Activated CD4-positive, alpha-beta T cell treated with anti-CD3 and anti-CD28 coated beads, Interleukin-2, amount 50 U/mL, for 1 hour (primary cell): ENCODE measurements around the gene C4orf36.
"Not testable (repeated sequence)": the region's sequence is repeated elsewhere in the genome, so short reads cannot be mapped to it uniquely, and the experiment has no call there.

Experiments
- DNase-seq: peaks from one replicate; pipeline ENCODE4 v3.0.0-alpha.2; 2020

C4orf36 gene

DNA sequence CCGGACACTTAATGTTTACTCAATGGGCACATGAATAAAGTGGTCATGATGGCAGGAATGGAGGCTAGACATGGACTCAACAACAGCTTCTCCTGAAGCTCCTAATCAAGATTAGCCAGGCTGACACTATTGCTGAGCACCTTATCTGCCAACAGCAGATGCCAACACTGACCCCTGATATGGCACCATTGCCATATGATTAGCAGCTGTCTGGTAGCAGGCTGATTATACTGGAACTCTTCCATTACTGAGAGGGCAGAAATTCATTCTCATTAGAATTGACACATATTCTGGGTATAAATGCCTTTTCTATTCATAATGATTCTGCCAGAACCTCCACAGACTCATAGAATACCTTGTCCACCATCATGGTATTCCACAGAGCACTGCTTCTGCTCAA is 24.2 kb upstream of the C4orf36 start:
- no peak for DNase-seq

DNA sequence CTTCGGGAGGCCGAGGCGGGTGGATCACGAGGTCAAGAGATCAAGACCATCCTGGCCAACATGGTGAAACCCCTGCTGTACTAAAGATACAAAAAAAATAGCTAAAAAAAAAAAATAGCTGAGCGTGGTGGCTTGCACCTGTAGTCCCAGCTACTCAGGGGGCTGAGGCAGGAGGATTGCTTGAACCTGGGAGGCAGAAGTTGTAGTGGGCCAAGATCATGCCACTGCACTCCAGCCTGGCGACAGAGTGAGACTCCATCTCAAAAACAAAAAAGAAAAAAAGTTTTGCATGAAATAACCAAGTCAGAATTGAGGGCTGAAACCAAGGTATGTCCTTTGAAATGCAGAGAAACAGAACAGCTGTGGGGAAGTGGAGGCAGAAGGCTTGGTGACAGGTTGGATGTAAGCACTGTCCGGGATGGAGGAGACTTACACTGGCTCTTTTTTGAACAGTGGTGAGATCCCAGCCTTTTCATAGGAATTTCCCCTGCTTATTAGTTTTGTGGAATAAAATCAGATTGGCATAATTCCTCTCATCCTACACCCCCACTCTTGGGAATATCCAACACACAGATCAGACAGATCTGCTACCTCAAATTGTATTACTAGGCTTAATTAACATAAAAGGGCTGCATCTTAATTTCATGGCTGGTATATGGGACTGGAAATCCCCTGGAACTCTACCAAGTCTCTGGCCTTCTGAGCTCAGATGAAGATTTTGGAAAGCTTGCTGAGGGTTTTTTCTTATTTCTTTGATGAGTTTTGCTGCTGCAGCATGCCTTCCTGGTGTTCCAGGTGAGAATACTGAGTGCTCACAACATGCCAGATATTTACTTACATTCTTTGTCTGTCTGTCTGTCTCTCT is 18.8 kb upstream of the C4orf36 start:
- no peak for DNase-seq

DNA sequence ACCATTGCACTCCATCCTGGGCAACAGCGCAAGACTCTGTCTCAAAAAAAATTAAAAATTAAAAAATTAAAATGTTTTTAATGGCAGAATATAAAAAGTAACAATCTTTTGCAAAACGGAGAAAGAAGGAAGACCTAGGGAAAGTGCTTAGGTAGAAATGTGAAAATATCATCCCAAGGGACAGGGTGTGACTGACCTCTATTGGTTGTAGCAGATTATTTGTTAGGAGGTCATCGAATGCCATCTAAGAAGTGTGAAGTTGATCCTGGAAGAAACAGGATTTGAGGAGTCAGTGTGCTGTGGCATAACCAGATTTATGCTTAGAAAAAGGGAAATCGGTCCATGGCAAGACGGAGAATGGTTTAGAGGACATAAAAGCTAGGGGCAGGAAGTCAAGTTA is 18.1 kb upstream of the C4orf36 start:
- no peak for DNase-seq

DNA sequence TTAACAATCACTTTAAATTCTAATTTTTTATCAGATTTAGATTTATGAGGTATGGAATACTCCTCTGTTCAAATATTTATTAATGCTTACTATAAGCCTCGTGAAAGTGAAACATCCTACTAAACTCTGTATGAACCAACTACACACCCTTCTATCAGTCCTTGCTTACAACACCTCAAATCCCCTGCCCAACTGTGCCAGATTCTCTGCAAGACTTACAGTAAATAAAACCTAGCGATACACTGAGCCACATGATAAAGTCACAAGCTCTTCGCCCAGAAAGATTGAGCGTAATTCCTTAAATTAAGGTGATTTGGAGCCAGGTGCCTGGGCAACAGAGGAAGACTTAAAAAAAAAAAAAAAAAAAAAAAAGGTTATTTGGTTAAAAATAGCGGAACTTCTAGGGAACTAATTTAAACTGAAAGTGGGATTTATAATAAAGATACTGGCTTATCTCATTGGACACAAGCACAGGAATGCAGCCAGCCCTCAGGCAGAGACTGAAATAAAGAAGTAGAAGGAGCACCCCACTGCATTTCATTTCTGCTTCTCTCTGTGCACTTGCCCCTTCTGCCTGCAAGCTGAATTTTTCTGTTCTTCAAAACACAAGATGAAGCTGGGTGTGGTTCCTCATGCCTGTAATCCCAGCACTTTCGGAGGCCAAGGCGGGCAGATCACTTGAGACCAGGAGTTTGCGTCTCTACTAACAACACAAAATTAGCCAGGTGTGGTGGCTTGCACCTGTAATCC is 17.5 kb upstream of the C4orf36 start:
- no peak for DNase-seq

DNA sequence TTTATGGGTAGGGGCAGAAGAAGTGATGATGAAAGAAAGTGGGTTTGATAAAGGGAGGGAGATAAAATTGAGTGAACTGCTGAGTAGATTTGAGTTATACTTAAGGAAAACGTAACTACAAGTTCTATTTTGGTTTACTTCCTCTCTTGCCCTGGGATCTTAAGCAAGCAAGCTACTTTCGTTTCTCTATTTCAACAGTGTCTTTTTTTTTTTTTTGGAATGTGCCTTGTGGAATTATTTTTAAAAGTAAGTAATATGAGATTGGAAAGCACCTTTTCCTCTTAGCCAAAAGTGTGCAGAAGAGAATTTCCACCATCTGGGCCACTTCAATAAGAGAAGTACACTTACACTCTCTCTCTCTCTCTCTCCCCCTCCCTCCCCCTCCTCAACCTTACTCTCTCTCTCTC is 16.0 kb upstream of the C4orf36 start:
- DNase-seq: no peak

DNA sequence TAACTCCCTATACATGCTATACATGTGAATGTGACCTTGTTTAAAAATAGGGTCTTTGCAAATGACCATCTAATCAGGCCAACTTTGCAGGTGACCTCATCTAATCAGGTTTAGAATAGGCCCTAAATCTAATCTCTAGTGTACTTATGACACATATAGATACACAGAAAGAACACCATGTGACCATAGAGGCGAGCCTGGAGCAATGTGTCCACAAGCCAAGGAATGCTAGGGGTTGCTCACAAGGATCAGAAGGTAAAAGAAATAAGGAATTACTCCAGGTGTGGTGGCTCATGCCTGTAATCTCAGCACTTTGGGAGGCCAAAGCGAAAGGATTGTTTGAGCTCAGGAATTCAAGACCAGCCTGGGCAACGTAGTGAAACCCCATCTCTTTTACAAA is 9.6 kb upstream of the C4orf36 start:
- no peak for DNase-seq

DNA sequence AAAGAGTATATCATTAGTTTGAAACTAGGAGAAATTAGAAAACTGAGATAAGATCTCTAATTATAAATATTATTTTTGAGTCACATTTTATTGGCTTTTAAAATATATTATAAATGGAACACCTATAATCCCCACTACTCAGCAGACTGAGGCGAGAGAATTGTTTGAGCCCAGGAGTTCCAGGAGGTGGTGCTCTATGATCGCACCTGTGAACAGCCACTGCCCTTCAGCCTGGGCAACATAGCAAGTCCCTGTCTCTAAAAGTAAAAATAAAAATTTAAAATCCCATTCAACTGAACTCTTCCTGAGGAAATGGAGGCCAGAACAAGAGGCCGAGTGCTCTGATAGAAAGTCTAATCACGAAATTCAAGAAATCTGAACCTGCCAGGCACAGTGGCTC is 6.3 kb upstream of the C4orf36 start:
- no peak for DNase-seq

DNA sequence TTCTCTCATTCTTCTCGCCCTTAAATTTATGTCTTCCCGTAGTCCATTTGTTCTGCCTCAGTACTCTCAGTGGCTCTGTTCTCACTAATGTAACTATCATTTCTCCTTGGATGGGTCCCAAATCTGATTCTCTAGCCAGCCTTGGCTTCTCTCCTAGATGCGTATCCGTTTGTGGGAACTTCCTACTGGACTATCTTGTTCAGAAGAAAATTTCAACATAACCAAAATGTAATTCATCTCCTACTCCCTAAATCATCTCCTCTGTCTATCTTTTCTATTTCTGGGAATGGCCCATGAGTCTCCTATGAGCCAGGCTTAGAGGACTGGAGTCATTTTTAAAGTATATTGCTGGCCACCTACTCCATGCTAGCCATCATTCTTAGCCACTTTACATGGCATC is 4.4 kb upstream of the C4orf36 start:
- DNase-seq: no peak

DNA sequence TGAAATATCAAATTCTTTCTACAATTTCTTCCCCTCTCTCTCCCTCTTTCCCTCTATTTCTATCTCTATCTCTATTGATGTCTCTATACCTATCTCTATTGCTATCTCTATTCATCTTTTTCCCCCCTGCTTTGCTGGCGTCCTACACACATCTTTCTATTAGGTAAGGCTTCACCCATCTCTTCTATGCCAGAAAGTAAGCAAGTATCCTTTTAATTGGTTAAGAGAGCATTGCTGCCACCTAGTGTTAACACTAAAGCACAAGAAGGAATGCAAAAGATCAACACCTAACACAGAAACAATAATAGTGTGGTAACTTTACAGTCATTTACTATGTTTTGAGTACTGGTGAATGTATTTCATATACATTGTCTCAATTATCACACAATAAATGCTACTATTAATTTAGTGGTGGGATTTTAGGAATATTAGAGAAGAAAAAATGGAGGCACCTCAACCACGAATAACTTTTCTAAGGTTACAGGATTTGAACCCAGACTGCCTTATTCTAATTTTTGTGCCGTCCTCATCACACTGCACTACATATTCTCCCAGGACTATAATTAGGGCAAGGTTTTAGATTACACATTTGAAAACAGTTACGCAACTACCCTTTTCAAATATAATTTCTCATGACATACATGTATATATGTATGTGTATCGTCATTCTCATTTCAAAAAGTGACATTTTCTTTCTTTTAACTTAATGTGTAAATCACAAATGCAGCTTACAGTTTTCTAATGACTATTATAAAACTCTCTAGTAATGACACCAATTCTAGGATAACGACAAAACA is 3.7 kb upstream of the C4orf36 start:
- DNase-seq: no peak

DNA sequence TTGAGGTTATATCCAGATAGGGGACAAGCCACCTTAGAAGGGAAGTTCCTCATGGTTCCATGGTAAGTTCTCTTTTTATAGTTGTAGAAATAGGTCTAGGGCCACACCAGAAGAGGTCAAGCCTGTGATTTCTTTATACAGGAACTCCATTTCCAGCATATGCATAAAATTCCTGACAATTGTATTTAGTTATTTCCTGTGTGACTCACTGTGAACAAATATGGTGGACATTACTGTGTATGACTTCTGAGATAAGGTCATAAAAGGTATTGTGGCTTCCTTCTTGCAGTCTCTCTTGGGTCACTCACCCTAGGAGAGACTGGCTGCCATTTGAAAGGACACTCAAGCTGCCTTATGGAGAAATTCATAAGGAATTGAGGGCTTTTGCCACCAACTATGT is 2.2 kb upstream of the C4orf36 start:
- no peak for DNase-seq

DNA sequence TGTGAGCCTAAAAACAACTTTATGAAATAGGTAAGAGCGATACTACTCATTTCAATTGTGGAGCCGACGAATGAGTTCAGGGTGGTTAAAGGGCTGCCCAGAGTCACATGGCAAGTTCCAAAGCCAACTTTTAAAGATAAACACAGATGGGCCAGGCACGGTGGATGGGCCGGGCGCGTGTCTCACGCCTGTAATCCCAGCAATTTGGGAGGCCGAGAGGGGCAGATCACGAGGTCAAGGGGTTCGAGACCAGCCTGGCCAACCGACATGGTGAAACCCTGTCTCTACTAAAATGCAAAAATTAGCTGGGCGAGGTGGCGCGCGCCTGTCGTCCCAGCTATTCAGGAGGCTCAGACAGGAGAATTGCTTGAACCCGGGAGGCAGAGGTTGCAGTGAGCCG is 914 bp upstream of the C4orf36 start:
- DNase-seq: no peak

DNA sequence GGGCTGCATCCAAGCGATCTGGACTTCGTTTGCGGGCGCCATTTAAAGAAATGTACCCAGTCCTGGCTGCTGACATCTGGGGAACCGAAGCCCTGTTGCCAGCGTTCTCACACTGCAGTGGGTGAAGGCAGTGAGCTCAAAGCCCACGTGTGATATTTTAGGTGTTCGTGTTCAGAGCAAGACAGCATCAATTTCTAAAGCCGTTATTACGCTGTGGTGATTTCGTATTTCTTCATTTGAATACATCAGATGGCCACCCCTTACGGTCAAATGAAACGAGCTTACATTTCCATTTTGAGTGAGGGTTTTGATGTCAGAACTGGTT is 376 bp upstream of the C4orf36 start:
- no peak for DNase-seq

DNA sequence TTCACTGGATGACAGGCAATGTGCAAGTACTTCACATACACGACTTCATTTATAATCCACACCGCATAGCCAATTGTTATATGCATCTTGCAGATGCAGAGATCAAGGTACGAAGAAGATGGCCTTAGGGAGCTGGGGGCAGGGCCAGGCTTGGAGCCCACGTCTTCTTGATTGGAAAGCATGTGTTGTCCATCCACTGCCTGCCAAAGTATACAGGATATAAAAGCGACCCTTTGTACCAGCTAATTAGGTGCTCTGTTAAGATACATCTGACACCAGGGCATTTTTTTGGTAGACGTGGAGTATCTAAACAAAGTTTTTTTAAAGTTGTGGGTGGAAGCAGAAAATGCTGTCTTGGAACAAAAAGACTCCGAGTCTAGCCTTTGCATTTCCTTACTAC is 1.4 kb downstream of the C4orf36 start:
- no peak for DNase-seq

DNA sequence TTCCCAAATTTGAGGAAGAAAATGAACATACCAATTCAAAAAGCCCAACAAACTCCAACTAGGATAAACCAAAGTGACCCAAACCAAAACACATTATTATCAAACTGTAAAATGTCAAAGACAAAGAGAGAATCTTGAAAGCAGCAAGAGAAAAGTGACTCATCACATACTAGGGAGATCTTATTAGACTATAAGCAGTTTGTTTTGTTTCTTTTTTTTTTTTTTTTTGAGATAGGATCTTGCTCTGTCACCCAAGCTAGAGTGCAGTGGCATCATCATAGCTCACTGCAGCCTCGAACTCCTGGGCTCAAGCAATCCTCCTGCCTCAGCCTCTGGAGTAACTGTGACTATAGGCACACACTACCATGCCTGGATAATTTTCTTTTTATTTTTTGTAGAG is 12.6 kb downstream of the C4orf36 start:
- no peak for DNase-seq

DNA sequence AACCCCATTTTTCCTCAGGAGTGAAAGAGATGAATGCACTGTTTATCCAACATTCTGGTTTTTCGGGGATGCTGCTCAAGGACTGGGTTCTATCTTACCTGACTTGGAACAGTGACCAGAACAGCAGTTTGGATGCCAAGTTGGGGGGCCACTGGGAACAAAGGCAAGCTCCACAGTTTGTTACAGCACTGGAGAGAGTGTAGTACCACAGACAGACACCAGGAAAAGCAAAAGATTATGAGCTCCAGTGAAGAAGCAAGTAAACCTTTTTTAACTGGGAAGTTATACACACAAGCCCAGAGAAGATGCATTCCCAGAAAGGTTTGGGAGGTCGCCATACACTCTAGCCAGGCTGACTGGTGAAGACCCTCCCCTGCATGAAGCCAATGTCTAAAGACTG is 13.6 kb downstream of the C4orf36 start:
- no peak for DNase-seq

DNA sequence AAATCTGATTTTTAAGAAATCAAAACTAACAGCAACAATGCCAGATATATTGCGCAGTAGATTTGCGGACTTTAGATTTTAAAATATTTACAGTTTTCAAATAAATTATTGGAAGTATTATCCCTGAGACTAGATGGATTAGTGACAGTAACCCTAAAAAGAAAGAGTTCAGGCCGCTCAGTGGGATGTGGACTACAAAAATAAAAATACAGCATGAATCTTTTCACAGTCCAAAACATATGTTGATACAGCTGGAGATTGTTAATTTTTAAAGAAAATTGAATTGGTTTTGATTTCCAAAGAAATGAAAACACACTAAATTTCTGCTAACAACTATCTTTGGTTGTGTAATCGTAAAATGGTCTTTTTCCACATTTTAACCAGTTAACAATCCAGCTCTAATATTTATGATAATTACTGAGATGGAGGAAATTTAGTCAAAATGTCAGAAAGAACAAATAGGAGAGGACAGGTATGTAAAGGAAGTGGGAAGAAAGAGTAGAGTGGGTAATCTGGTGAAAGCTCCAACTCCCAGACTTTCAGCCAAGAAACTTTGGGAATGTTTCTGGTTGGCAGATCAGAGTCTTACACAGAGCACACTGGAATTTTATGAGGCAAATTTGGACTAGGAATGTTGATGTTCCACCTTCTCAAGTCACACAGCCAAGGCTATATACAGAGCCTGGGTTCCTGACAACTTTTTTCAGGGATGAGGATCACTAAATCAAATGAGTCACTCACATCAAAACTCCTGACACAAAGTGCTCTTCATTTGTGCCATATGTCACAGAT is 15.1 kb downstream of the C4orf36 start:
- no peak for DNase-seq

DNA sequence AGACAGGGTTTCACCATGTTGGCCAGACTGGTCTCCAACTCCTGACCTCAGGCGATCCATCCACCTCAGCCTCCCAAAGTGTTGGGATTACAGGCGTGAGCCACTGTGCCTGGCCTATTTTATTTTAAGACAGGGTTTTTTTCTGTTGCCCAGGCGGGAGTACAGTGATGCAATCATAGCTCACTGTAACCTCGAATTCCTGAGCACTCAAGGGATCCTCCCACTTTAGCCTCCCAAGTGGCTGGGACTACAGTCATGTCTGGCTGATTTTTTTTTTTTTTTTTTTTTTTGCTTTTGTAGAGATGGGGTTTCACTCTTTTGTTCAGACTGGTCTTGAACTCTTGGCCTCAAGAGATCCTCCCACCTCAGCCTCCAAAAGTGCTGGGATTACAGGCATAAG is 16.8 kb downstream of the C4orf36 start:
- DNase-seq: not testable (repeated sequence)

DNA sequence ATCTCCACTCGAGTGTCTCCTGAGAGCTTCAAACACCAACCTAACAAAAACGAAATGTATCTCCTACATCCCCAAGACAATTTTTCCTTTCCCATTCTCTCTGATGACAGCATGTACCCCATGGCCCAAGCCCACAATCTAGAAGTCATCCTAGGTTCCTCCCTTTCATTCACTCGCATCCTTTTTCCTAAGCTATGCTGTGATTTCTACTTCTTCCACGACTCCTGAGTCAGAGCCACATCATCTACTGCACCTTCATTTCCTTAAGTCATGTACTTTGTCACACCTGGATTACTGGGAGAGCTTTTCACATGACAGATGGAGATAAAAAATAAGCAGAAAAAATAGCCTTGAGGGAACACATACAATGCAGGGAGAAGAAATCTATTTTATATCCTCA is 20.1 kb downstream of the C4orf36 start:
- no peak for DNase-seq

DNA sequence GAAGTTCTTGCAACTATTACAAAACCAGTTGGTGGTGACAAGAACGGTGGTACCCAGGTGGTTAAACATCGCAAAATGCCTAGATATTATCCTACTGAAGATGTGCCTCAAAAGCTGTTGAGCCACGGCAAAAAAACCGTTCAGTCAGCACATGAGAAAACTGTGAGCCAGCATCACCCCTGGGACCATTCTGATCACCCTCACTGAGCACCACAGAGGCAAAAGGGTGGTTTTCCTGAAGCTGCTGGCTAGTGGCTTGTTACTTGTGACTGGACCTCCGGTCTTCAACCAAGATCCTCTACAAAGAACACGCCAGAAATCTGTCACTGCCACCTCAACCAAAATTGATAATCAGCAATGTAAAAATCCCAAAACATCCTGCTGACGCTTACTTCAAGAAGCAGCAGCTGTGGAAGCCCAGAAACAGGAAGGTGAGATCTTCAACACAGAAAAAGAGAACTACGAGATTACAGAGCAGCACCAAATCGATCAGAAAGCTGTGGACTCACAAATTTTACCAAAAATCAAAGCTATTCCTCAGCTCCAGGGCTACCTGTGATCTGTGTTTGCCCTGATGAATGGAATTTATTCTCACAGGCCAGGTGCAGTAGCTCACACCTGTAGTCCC is 21.7 kb downstream of the C4orf36 start:
- DNase-seq: no peak

DNA sequence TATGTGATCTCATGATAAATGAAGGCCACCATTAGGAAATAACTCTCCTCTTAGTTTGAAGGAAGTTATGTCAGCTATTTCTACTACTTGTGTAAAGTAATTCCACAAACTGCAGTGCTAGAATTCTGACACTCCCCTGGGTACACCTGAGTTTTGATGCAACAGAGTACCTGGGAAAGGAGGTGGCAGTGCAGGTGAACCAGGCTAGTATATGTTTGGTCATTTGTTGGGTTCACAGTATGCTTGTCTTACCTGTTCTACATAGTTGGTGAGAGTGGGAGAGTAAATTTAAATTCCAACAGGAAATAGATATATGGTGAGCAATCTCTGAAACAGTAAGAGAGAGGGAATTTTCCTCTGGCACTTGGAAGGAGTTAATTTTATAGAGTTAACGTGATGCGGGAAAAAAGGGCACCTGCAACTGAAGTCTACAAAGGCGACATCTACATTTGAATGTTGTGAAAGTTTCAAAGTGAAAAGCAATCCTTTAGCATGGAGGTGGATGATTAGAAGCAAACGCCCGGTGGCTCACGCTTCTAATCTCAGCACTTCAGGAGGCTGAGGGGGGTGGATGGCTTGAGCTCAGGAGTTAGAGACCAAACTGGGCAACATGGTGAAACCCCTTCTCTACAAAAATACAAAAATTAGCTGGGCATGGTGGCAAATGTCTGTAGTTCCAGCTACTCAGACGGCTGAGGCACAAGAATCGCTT is 34.7 kb downstream of the C4orf36 start:
- no peak for DNase-seq

DNA sequence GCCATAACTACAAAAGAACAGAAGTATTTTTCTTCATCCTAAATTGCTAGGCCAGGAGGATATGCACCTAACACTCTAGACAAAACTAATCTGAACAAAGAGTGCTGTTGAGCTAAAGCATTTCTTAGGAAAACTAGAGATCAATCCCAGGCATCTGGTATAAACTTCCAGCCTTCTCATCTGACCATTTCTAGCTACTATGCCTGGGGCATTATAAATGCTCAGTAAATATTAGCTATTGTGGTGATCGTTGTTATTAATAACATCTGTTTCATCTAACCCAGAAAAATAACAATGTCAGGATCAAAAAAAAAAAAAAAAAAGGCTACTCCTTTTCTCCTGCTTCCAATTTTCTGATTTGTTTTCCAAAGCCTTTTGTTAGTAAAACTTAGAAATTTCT is 35.3 kb downstream of the C4orf36 start:
- DNase-seq: no peak

DNA sequence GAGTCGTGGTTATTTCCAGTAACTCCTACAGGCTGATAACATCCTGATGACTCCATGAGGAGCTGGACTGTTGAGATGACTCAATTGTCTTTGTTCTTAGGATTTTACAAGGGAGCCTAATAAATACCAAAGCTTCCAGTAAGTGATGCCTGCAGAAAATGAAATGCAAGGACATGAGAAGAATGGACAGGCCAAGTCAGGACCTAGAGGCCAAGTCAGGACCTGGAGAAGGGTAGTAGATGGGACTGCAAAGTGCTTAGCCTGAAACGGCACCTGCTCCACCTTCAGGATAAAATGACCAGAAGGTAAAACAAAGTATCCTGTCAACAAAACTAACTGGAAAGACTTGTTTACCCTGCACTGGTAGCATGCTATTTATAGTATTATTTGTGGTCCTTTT is 36.6 kb downstream of the C4orf36 start:
- no peak for DNase-seq
